Neuron (in vitro differentiated cells): ENCODE data around the gene CACNG4.

Experiments
- H2AFZ ChIP-seq: one replicate; pipeline ENCODE4 v1.6.1; 2013; ENCODE audit warnings: low read depth, mild to moderate bottlenecking, inconsistent platforms, low read length, moderate library complexity
- H3K27me3 ChIP-seq: one replicate; pipeline ENCODE4 v1.6.1; 2013; ENCODE audit warnings: low read length; ENCODE audit not compliant: insufficient read depth
- H3K36me3 ChIP-seq: one replicate; pipeline ENCODE4 v1.6.1; 2013; ENCODE audit warnings: low read length; ENCODE audit not compliant: insufficient read depth
- H3K4me1 ChIP-seq: one replicate; pipeline ENCODE4 v1.6.1; 2013; ENCODE audit warnings: low read length; ENCODE audit not compliant: insufficient read depth
- H3K4me3 ChIP-seq: 2 replicates; pipeline ENCODE4 v1.5.1; 2013; ENCODE audit warnings: mild to moderate bottlenecking, low read length, moderate library complexity
- H3K9me3 ChIP-seq: one replicate; pipeline ENCODE4 v1.6.1; 2013; ENCODE audit warnings: low read length

Gene CACNG4

GRCh38 chr17:67003231-67003630, 38.7 kb downstream of the CACNG4 start:
- H3K9me3 ChIP-seq = peaks cover 14% of the 10 kb centered on the region
- no peaks in the 10 kb centered on the region for H3K27me3 ChIP-seq
- no peaks in the 10 kb centered on the region for H3K4me1 ChIP-seq

GRCh38 chr17:67004181-67004580, 39.7 kb downstream of the CACNG4 start:
- Histone ChIP-seq H2AFZ (no peak overlapping the region), H3K36me3 (peaks cover 36% of the 10 kb centered on the region), H3K9me3 (peaks cover 18% of the 10 kb centered on the region), H3K4me1 (no peaks in the 10 kb centered on the region), H3K4me3 (no peak overlapping the region), H3K27me3 (no peaks in the 10 kb centered on the region)

More at GRCh38 chr17:67003231-67003630, 38.7 kb downstream of the CACNG4 start:
- H3K4me3 ChIP-seq = no peak overlapping the region
- H3K36me3 ChIP-seq = peaks cover 38% of the 10 kb centered on the region
- no peak overlapping the region for H2AFZ ChIP-seq

- Histone ChIP-seq H3K27me3 (no peaks in the 10 kb centered on the region), H3K9me3 (peaks cover 7% of the 10 kb centered on the region), H3K4me1 (no peaks in the 10 kb centered on the region), H2AFZ (no peak overlapping the region), H3K36me3 (peaks cover 22% of the 10 kb centered on the region), H3K4me3 (no peak overlapping the region)
These were observed 42.8 kb downstream of the CACNG4 start for GRCh38 chr17:67007266-67007665.

GRCh38 chr17:67008101-67008500, 43.6 kb downstream of the CACNG4 start:
- peaks cover 19% of the 10 kb centered on the region for H3K36me3 ChIP-seq
- H3K4me1 ChIP-seq = no peaks in the 10 kb centered on the region
- H3K27me3 ChIP-seq = no peaks in the 10 kb centered on the region
- no peak overlapping the region for H3K4me3 ChIP-seq
- peaks cover 5% of the 10 kb centered on the region for H3K9me3 ChIP-seq
- H2AFZ ChIP-seq = no peak overlapping the region

- Histone ChIP-seq H3K4me1 (no peaks in the 10 kb centered on the region), H3K36me3 (peaks cover 18% of the 10 kb centered on the region), H3K4me3 (no peak overlapping the region), H3K9me3 (peaks cover 6% of the 10 kb centered on the region), H3K27me3 (no peaks in the 10 kb centered on the region), H2AFZ (no peak overlapping the region)
These were observed 47.1 kb downstream of the CACNG4 start for GRCh38 chr17:67011527-67012175.

- no peaks in the 10 kb centered on the region for H3K4me1 ChIP-seq
- H3K9me3 ChIP-seq = peaks cover 6% of the 10 kb centered on the region
- no peak overlapping the region for H2AFZ ChIP-seq
- H3K27me3 ChIP-seq = no peaks in the 10 kb centered on the region
- no peak overlapping the region for H3K4me3 ChIP-seq
- H3K36me3 ChIP-seq = peaks cover 24% of the 10 kb centered on the region
These were observed 49.4 kb downstream of the CACNG4 start for GRCh38 chr17:67013891-67014290.

- H3K4me3 ChIP-seq = no peak overlapping the region
- no peaks in the 10 kb centered on the region for H3K4me1 ChIP-seq
- H2AFZ ChIP-seq = no peak overlapping the region
- H3K27me3 ChIP-seq = no peaks in the 10 kb centered on the region
- H3K9me3 ChIP-seq = peaks cover 2% of the 10 kb centered on the region
- H3K36me3 ChIP-seq = peaks cover 31% of the 10 kb centered on the region
These were observed 50.5 kb downstream of the CACNG4 start for GRCh38 chr17:67015001-67015400.

GRCh38 chr17:67016039-67016762, 51.7 kb downstream of the CACNG4 start:
- Histone ChIP-seq H2AFZ (no peak overlapping the region), H3K27me3 (no peaks in the 10 kb centered on the region), H3K4me3 (no peak overlapping the region), H3K9me3 (peaks cover 2% of the 10 kb centered on the region), H3K36me3 (peaks cover 42% of the 10 kb centered on the region), H3K4me1 (no peaks in the 10 kb centered on the region)

- H3K9me3 ChIP-seq = peaks cover 2% of the 10 kb centered on the region
- H2AFZ ChIP-seq = no peak overlapping the region
- no peaks in the 10 kb centered on the region for H3K4me1 ChIP-seq
- H3K36me3 ChIP-seq = peaks cover 52% of the 10 kb centered on the region
- no peaks in the 10 kb centered on the region for H3K27me3 ChIP-seq
- no peak overlapping the region for H3K4me3 ChIP-seq
These were observed 53.4 kb downstream of the CACNG4 start for GRCh38 chr17:67017910-67018309.

GRCh38 chr17:67018471-67019434, 54.2 kb downstream of the CACNG4 start:
- Histone ChIP-seq H3K4me3 (no peak overlapping the region), H3K36me3 (peaks cover 53% of the 10 kb centered on the region), H2AFZ (no peak overlapping the region), H3K9me3 (peaks cover 2% of the 10 kb centered on the region), H3K4me1 (no peaks in the 10 kb centered on the region), H3K27me3 (no peaks in the 10 kb centered on the region)

GRCh38 chr17:67019809-67020208, 55.3 kb downstream of the CACNG4 start:
- no peaks in the 10 kb centered on the region for H3K27me3 ChIP-seq
- H2AFZ ChIP-seq = no peak overlapping the region
- H3K36me3 ChIP-seq = peaks cover 58% of the 10 kb centered on the region
- no peaks in the 10 kb centered on the region for H3K4me1 ChIP-seq
- H3K4me3 ChIP-seq = no peak overlapping the region
- no peaks in the 10 kb centered on the region for H3K9me3 ChIP-seq

GRCh38 chr17:67020293-67020766, 55.8 kb downstream of the CACNG4 start:
- H2AFZ ChIP-seq = no peak overlapping the region
- peaks cover 63% of the 10 kb centered on the region for H3K36me3 ChIP-seq
- H3K27me3 ChIP-seq = no peaks in the 10 kb centered on the region
- H3K4me1 ChIP-seq = no peaks in the 10 kb centered on the region
- H3K4me3 ChIP-seq = no peak overlapping the region
- no peaks in the 10 kb centered on the region for H3K9me3 ChIP-seq

- no peak overlapping the region for H2AFZ ChIP-seq
- H3K27me3 ChIP-seq = no peaks in the 10 kb centered on the region
- no peak overlapping the region for H3K4me3 ChIP-seq
- no peaks in the 10 kb centered on the region for H3K9me3 ChIP-seq
- no peaks in the 10 kb centered on the region for H3K4me1 ChIP-seq
- H3K36me3 ChIP-seq = peaks cover 60% of the 10 kb centered on the region
These were observed 56.7 kb downstream of the CACNG4 start for GRCh38 chr17:67021196-67021595.
